HFFc6 (cell line): ENCODE results near the gene HIRA. TPM values are rescaled to one million over a fixed set of nuclear protein-coding genes. Genes with fewer than 3 reads are reported as not detected.

ENCODE experiments used
- DNase-seq: peaks from one replicate; pipeline ENCODE4 v3.0.0-alpha.2; 2018
- H3K27ac Mint-ChIP-seq: 2 replicates; pipeline ENCODE4 v1.8.0; 2020; ENCODE audit warnings: mild to moderate bottlenecking, mixed read lengths
- H3K27me3 Mint-ChIP-seq: 2 replicates; pipeline ENCODE4 v1.8.0; 2021; ENCODE audit warnings: mild to moderate bottlenecking, moderate library complexity, mixed read lengths; ENCODE audit not compliant: insufficient read depth
- H3K36me3 Mint-ChIP-seq: 2 replicates; pipeline ENCODE4 v1.8.0; 2021; ENCODE audit warnings: low read depth, mixed read lengths
- H3K4me1 Mint-ChIP-seq: 2 replicates; pipeline ENCODE4 v1.8.0; 2020; ENCODE audit warnings: low read depth, mixed read lengths
- H3K4me3 Mint-ChIP-seq: 2 replicates; pipeline ENCODE4 v1.8.0; 2020; ENCODE audit warnings: mild to moderate bottlenecking, moderate library complexity, mixed read lengths
- H3K9me3 Mint-ChIP-seq: 2 replicates; pipeline ENCODE4 v1.8.0; 2020; ENCODE audit warnings: mild to moderate bottlenecking, mixed read lengths
- CTCF ChIP-seq: fragments of 200-600 bp; sonication (generic); IDR thresholded peaks from 2 replicates; pipeline ENCODE4 v1.5.0; 2021; ENCODE audit warnings: antibody characterized with exemption, mild to moderate bottlenecking
- total RNA-seq, 6 experiments: library from RNA; stranded (reverse); fragmentation: NEBNext Ultra II Directional; extraction: Animal tissue kit (Norgen Biotek cat#: 25700); gene quantifications; 2 replicates in 1 of 6; 3 replicates in 5 of 6; pipeline ENCODE4 v1.2.3, GENCODE V29; 2021

HIRA gene
- total RNA-seq, 6 experiments from 2014 or later = 26.6 to 30.8 (median 27.4) TPM

DNA sequence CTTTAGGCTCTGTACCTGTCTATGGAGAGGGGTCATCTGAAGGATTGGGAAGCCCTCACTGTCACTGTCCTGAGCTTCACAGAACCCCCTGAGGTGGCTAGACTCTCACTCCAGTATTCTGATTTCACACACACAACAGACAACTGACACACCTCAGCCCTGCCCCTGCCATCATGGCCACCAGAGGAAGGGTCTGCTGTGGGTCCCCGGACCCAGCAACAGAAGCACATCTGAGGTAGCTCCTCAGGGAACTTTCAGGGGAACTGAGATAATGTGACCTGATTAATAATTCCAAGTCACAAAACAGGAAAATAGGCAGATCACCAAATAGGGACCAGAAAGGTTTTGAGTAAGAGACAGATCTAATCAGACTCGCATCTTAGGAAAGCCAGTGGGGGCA lies 23.5 kb upstream of the HIRA start:
- Mint-ChIP-seq H3K4me1 (peaks cover 16% of the 10 kb centered on the region), H3K9me3 (no peaks in the 10 kb centered on the region), H3K4me3 (no peak overlapping the region), H3K27ac (peak overlapping the region; percentile 14; the same call in 1 of the 2 replicates), H3K27me3 (no peaks in the 10 kb centered on the region; the same call in 1 of the 2 replicates), H3K36me3 (peaks cover 39% of the 10 kb centered on the region)
- no peak for TF ChIP-seq CTCF
- no peak for DNase-seq

DNA sequence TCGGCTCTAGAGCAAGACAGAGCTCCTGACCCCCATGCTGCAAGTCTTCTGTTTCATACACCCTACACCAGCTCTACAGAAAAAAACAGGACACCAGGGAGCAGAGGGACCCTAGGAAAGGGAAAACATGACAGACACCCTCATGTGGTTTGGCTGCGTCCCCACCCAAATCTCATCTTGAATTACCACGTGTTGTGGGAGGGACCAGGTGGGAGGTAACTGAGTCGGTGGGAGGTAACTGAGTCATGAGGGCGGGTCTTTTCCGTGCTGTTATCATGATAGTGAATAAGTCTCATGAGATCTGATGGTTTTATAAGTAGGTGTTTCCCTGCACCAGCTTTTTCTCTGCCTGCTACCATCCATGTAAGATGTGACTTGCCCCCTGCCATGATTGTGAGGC lies 22.6 kb upstream of the HIRA start:
- Mint-ChIP-seq H3K4me1 (peaks cover 16% of the 10 kb centered on the region), H3K9me3 (no peaks in the 10 kb centered on the region), H3K27ac (no peak overlapping the region; the same call in 1 of the 2 replicates), H3K36me3 (peaks cover 38% of the 10 kb centered on the region), H3K27me3 (no peaks in the 10 kb centered on the region; the same call in 1 of the 2 replicates), H3K4me3 (no peak overlapping the region)
- DNase-seq = no peak
- no peak for TF ChIP-seq CTCF

- Mint-ChIP-seq H3K36me3 (peaks cover 38% of the 10 kb centered on the region), H3K27ac (no peak overlapping the region; the same call in 1 of the 2 replicates), H3K27me3 (no peaks in the 10 kb centered on the region; the same call in 1 of the 2 replicates), H3K4me1 (peaks cover 17% of the 10 kb centered on the region), H3K9me3 (no peaks in the 10 kb centered on the region), H3K4me3 (no peak overlapping the region)
- TF ChIP-seq CTCF = no peak
- DNase-seq = no peak
These were observed 22.2 kb upstream of the HIRA start for GRCh38 chr22:19453718-19454117.

DNA sequence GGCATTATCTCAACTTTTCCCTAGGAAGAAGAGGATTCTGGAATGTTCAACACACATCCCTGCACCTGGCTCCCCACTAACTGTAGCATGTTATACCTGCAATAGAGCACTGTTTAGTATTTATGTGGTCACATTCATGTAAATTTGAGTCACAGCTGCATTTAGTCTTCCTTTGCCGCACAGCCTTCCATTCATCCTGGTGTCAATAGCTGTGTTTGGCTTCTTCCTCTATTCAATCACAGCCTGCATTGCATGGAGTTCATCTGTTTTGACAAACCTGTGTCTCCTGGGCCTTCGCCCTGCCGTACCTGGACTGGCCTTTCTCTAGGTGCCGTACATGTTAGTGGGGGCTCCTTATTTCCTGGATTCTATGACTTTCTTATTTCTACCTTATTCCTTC lies 20.0 kb upstream of the HIRA start:
- DNase-seq = no peak
- peaks cover 33% of the 10 kb centered on the region for H3K4me1 Mint-ChIP-seq
- peaks cover 5% of the 10 kb centered on the region for H3K27me3 Mint-ChIP-seq
- H3K9me3 Mint-ChIP-seq = no peaks in the 10 kb centered on the region
- TF ChIP-seq CTCF = no peak
- no peak overlapping the region for H3K27ac Mint-ChIP-seq
- H3K36me3 Mint-ChIP-seq = peaks cover 37% of the 10 kb centered on the region
- no peak overlapping the region for H3K4me3 Mint-ChIP-seq

DNA sequence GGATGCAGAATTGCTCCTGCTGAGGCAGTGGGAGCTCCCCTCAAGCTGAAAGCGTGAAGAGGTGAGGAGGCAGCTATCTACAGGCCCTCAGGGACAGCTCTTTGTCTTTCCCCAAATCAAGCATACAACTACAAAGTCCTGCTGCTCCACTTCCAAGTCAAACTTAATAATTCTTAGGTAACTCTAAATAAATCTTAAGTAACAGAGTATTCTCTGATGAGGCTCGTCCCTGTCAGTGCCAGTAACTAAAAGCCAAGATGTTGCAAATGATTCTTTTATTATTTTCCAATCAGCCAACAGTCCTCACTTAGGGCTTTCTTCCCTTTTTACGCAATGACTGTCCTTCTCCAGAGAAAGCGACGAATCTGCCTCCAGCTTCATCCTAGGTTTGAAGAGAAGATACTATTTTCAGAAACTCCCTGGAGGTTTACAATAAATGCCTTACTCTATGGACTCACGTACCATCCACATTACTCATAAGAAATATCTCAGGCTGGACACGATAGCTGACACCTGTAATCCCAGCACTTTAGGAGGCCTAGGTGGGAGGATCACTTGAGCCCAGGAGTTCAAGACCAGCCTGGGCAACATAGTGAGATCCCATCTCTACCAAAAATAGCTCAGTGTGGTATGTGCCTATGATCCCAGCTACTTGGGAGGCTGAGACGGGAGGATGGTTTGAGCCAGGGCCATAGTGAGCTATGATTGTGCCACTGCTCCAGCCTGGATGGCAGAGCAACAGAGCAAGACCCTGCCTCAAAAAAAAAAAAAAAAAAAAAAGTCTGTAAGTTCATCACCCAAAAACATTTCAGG lies 19.0 kb upstream of the HIRA start:
- Mint-ChIP-seq H3K36me3 (peaks cover 33% of the 10 kb centered on the region), H3K27ac (no peak overlapping the region; the same call in 1 of the 2 replicates), H3K4me1 (peaks cover 29% of the 10 kb centered on the region), H3K27me3 (peaks cover 5% of the 10 kb centered on the region), H3K4me3 (no peak overlapping the region), H3K9me3 (no peaks in the 10 kb centered on the region)
- TF ChIP-seq CTCF = no peak
- DNase-seq = no peak
